GM19238 (cell line): ENCODE data around the gene WWOX.

Experiments
- DNase-seq: peaks from one replicate; pipeline ENCODE4 v3.0.0; 2011; ENCODE audit warnings: low spot score; ENCODE audit not compliant: insufficient read length

Gene WWOX

GRCh38 chr16:78142788-78143187, 43.3 kb downstream of the WWOX start:
- no peak for DNase-seq

DNA sequence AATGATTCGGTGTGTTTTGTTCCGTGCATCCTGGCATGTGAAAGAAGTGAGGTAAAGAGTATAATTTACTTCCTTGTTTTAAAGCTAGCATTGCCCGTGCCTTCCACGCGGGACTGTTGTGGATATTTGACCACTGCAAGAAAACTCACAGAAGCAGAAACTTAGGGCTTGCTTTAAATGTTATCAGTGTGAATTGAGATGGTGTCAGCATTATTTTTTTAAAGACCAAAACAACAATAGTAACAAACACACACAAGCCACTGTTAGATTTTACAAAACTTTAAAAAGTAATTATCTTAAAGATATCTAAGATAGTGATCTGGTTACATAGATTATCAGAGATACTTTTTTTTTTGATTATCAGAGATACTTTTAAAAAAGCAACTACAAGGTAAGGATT, 47.4 kb downstream of the WWOX start:
- no peak for DNase-seq

DNA sequence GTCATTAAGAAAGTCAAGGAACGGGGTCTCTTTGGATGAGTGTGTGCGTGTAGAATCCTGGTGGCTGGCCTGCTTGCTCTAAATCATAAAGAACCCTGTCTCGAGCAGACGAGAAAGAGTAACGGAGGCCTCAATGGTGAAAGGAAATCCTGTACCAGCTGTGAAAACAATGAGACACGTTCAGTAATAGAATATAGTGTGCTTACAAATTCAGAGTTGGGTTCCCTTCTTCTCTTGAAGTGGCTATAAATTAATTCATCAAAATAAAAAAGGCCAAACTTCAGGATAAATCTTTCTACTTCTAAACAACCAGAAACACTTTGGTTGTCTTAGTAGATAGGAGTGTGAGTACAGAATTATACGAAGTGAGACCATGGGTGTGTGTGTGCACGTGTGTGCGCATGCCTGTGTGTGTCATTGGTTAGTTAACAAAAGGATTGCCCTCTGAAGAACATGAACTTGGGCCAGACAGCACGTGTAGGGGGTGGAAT, 48.5 kb downstream of the WWOX start:
- DNase-seq: no peak

DNA sequence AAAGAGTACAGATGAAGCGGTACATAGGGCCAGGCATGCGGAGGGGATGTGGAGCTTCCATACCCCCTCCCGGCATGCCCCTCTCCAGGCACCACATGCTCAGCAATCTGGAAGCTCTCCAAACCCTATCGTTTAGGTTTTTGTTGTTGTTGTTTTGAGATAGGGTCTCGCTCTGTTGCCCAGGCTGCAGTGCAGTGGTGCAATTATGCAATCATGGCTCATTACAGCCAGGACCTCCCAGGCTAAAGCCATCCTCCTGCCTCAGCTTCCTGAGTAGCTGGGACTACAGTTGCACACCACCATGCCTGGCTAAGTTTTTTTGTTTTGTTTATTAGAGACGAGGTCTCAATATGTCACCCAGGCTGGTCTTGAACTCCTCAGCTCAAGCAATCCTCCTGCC, 50.8 kb downstream of the WWOX start:
- DNase-seq: no peak

DNA sequence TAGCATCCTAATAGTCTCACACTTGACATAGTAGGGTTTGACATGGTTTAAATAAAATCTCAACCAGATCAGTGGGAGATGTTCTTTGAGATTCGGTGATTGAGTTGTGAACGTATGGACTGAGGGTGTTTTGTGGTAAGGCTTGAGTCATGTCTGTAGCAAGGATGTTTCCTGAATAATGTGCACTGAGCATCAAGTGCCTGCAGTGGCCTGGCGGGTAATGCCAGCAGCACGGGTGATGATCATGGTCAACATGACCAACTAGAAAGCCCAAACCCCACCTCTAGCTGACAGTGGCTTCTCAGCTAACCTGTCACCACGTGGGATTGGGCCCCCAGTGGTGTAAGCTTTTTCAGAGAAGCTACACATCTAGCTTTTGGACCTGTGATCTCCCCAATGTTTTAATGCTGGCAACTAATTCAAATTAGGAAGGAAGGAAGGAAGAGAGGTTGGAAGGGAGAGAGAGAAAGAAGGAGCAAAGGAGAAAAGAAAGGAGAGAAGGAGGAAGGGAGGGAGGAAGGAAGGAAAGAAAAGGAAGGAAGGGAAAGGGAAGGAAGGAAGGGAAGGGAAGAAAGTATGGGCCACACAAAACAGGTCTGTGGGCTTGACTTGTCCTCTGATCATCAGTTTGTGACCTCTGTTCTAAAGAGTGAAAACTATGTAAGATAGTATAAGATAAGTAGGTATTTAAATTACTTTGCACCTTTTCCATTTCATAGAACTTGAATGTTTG, 55.4 kb downstream of the WWOX start:
- DNase-seq: no peak

DNA sequence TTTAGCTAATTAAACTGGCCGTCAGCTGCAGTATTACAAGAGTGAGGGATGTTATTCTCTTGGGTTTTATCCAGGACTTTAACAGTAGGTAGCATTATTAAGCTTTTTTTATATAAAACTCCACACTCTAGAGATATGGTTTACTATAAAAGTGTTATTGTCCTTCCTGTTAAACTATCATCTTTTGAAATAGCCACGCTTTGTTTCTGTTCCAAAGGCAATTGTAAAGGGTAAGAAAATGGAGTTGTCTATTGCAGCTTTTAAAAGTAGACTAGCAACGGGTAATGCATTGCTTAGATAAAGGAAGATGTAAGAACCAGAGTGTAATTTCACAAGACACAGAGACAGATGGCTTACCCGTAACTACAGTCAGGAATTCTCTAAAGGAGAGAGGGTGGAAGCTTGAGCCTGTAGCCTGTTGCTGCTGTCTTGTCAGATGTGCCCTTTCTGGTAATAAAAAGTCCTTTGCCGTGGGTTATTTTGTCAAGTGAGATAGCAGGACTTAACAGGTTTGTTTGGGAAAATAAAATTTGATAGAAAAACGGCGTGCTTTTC, 56.4 kb downstream of the WWOX start:
- no peak for DNase-seq

GRCh38 chr16:78161023-78161729, 61.7 kb downstream of the WWOX start:
- no peak for DNase-seq

DNA sequence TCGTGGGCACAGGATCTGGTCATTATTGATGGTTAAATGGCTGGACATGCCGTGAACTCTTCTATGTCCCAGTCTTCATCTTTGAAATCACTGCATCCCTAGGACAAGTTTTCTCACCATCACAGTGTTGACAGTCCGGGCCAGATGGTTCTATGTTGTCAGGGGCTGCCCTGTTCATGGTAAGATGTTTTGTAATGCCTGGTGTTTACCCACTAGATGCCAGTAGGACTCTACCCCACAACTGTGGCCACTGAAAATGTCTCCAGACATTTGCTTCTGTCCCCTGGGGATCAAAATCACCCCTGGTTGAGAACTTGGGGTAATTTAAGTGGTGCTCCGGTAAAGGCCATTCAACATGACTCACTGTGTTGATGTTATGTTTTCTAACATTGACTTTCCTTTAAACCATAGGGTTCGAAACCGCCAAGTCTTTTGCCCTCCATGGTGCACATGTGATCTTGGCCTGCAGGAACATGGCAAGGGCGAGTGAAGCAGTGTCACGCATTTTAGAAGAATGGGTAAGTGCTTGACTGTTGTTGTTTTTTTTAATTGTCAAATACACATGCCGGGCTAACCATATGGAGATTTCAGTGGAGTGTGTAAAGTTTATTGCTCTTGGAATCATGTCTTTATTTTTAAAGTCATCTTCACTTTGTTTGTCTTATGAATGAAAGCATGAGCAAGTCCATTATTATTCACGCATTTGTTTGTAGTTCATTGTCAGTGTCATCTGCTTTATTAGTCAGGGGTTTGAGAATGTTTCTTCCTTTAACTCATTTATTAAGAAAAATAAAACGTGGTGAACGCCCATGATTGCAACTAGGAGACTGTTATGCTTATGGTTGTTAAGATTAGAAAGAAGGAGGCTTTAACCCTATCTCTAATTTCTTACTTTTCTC, 64.6 kb downstream of the WWOX start:
- DNase-seq: no peak

DNA sequence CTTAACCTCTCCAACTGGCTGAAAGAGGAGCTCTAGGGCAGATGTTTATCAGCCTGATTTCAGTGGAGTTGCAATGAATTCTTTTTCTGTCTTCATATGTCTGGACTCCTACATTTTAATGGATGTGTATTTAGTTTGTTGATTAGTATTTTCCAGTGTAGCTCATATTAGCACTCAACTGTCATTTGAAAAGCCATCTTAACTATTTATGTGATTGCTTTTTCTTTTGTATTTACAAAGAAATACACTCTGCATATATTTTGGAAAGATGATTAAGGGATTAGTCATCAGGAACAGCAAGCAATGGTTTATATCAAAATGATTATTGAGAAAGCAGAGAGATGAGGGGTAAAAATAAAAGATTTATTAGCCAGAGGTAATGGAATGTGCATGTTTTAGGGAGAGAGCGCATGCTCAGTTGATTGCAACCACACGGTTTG, 71.1 kb downstream of the WWOX start:
- no peak for DNase-seq

DNA sequence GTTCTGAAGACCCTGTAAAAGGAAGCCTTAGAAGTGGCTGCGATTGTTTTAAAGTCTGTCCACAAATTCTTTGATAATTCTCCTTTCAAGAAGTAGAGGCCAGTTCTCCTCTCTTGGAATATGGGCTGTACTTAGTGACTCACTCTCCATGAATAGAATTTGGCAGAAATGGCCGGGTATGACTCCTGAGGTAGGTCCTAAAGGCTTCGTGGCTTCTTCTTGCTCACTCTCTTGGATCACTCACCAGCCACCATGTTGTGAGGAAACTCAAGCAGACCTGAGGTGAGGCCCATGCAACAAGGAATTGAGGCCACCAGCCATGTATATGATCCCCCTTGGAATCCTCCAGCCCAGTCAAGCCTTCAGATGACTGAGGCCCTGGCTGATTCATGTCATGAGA, 75.8 kb downstream of the WWOX start:
- no peak for DNase-seq

DNA sequence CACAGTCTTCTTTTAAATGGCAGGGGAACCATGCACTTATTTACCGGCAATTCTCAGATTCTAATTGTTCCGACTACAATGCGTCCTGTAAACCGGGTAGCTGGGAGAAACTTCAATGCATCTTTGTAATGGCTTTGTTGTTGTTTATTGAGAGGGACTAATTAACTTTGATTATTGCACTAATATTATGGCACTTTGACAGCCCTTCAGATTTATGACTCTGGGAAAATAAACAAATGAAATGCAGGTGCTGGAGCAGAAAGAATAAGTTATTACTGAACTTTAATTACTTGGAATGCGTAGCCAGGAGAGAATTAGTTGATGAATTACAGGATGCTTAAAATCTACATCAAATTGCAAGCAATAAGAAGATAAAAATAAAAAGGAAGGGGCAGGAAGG, 77.0 kb downstream of the WWOX start:
- DNase-seq: no peak

DNA sequence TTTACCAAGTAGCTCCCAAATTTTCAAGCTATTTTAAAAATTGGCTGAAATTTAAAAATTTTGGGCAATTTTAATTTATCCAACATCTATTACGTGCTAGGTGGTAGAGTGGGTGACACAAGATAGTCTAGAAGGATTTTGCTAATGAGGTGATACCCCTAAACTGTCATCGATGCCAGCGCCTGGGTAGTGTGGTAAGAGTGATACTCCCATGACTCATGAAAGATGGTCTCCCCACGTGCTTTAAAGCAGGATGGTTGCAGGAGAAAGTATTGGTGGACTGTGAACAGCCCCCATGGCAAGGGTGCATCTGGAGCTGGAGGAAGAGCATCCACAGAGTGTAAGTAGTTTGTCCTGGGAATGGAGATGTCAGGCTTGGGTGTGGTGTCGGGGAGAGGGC, 77.8 kb downstream of the WWOX start:
- DNase-seq: no peak

- DNase-seq: no peak
Observed at GRCh38 chr16:78177987-78178386, 78.5 kb downstream of the WWOX start.

GRCh38 chr16:78179666-78180065, 80.2 kb downstream of the WWOX start:
- DNase-seq: no peak

- no peak for DNase-seq
Observed at GRCh38 chr16:78180349-78180748, 80.9 kb downstream of the WWOX start.

GRCh38 chr16:78183437-78184237, 84.2 kb downstream of the WWOX start:
- DNase-seq: no peak

DNA sequence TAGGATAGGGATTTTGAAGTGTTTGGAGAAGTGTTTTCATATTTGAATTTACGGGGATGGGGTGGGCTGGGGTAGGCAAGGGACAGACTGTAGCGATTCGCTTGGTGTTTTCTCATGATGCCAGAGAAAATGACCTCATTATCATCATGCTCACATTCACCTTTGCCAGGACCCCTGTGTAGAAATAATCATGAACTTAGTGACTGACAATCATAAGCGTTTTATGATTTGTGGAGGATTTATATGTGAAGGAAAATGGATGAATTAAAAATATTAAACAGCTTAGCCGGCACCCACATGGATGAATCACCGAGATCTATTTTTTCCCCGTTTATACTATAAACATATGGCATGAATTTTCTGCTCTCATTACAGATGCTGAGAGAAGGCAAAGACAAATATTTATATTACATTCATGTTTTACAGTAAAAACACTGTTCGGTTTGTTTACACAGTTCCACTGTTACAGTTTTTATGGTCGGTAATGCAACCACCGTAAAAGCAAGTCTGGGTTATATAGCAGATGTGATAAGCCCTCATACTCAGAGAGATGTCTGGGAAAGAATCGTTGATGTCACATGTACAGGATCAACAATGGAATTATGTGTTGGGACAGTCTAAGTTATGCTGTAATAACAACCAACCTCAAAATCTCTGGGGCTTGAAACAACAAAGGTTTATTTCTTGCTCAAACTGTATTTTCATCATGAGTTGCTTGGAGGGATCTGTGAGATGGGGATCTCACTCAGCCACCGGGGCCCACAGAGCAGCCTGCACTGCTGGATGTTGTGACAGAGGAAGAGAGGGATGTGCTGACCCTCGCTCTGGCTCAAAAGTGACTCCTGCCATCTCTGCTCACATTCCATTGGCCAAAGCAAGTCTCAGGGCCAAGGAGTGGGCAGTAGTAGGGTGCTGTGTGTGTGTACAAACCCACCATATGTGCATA, 85.1 kb downstream of the WWOX start:
- no peak for DNase-seq

- DNase-seq: no peak
Observed at GRCh38 chr16:78189121-78189520, 89.7 kb downstream of the WWOX start.

DNA sequence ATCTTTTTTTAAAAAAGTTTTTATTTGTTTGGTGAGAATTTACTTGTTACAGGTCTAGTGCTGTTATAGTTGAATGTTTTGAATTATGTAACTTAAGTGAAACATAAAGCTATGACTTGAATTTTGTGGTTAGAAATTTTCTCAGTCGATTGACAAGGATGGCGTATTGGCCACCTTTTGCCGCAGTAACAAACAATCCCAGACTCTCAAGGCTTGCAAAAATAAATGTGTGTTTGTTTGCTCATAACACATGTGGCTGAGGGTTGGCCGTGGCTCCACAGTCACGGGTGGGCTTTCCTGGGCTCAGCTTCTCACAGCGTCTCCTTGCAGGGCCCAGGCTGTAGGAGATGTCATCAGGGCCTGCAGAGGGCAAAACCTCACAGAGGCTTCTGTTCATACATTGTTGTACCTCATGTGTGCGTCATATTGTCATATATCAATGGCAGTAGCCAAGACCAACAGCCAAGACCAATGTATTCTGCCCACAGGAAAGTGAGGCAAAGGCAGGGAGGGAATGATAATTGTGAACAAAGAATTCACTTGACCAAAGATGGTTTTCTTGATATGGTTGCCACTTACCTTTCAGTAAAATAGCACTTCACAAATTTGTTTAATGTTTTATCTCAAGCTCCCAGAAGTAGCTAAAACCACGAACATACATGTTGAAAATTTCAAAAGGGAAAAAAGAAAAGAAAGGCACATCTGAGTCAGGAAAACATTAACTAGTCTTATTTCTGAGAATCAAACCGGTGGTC, 93.5 kb downstream of the WWOX start:
- DNase-seq: no peak
